HUES6 (cell line): ENCODE measurements around the gene KCND2.

ENCODE experiments used
- H3K27ac ChIP-seq: 2 replicates; pipeline ENCODE4 v1.7.0; 2013; ENCODE audit warnings: low read depth, mild to moderate bottlenecking, low read length, inconsistent platforms
- H3K27me3 ChIP-seq: 2 replicates; pipeline ENCODE4 v1.6.1; 2013; ENCODE audit warnings: low read length; ENCODE audit not compliant: control insufficient read depth, insufficient read depth
- H3K36me3 ChIP-seq: 2 replicates; pipeline ENCODE4 v1.6.1; 2013; ENCODE audit warnings: low read length; ENCODE audit not compliant: control insufficient read depth, insufficient read depth
- H3K4me1 ChIP-seq: 2 replicates; pipeline ENCODE4 v1.6.1; 2013; ENCODE audit warnings: low read length; ENCODE audit not compliant: control insufficient read depth, insufficient read depth
- H3K4me3 ChIP-seq: 2 replicates; pipeline ENCODE4 v1.5.1; 2013; ENCODE audit warnings: low read depth, low read length
- H3K9ac ChIP-seq: one replicate; pipeline ENCODE4 v1.6.1; 2013; ENCODE audit warnings: mild to moderate bottlenecking, low read length
- H3K9me3 ChIP-seq: 2 replicates; pipeline ENCODE4 v1.6.1; 2013; ENCODE audit warnings: low read depth, low read length; ENCODE audit not compliant: control insufficient read depth, insufficient read depth

The KCND2 gene

GRCh38 chr7:120272261-120272660, 714 bp upstream of the KCND2 start:
- Histone ChIP-seq H3K27me3 (peaks cover 27% of the 10 kb centered on the region), H3K36me3 (no peaks in the 10 kb centered on the region), H3K4me1 (0 out of 2 replicates have a peak, but pooled peaks cover 5% of the 10 kb centered on the region), H3K9ac (no peak overlapping the region), H3K27ac (no peak overlapping the region), H3K9me3 (no peaks in the 10 kb centered on the region), H3K4me3 (peak overlapping the region; percentile 66)

- Histone ChIP-seq H3K4me3 (peak overlapping the region; percentile 66), H3K9ac (peak overlapping the region; percentile 39), H3K4me1 (0 out of 2 replicates have a peak, but pooled peaks cover 5% of the 10 kb centered on the region), H3K9me3 (no peaks in the 10 kb centered on the region), H3K36me3 (no peaks in the 10 kb centered on the region), H3K27ac (no peak overlapping the region), H3K27me3 (peaks cover 27% of the 10 kb centered on the region)
Measured at GRCh38 chr7:120273476-120273975, 551 bp downstream of the KCND2 start.

- no peaks in the 10 kb centered on the region for H3K9me3 ChIP-seq
- H3K27me3 ChIP-seq = peaks cover 27% of the 10 kb centered on the region
- no peak overlapping the region for H3K27ac ChIP-seq
- H3K4me3 ChIP-seq = peak overlapping the region; percentile 66
- no peaks in the 10 kb centered on the region for H3K36me3 ChIP-seq
- no peak overlapping the region for H3K9ac ChIP-seq
- H3K4me1 ChIP-seq = 0 out of 2 replicates have a peak, but pooled peaks cover 5% of the 10 kb centered on the region
Measured at GRCh38 chr7:120274482-120274881, 1.5 kb downstream of the KCND2 start.

GRCh38 chr7:120274899-120275298, 1.9 kb downstream of the KCND2 start:
- no peak overlapping the region for H3K9ac ChIP-seq
- peaks cover 27% of the 10 kb centered on the region for H3K27me3 ChIP-seq
- peak overlapping the region; percentile 66; the same call in 1 of the 2 replicates for H3K4me3 ChIP-seq
- H3K36me3 ChIP-seq = no peaks in the 10 kb centered on the region
- no peak overlapping the region for H3K27ac ChIP-seq
- 0 out of 2 replicates have a peak, but pooled peaks cover 5% of the 10 kb centered on the region for H3K4me1 ChIP-seq
- no peaks in the 10 kb centered on the region for H3K9me3 ChIP-seq

- Histone ChIP-seq H3K9me3 (no peaks in the 10 kb centered on the region), H3K4me1 (no peaks in the 10 kb centered on the region), H3K27ac (no peak overlapping the region), H3K27me3 (peaks cover 27% of the 10 kb centered on the region), H3K4me3 (no peak overlapping the region; the same call in 1 of the 2 replicates), H3K9ac (no peak overlapping the region), H3K36me3 (no peaks in the 10 kb centered on the region)
Measured at GRCh38 chr7:120276720-120277119, 3.7 kb downstream of the KCND2 start.

GRCh38 chr7:120278773-120279172, 5.8 kb downstream of the KCND2 start:
- no peak overlapping the region for H3K4me3 ChIP-seq
- no peaks in the 10 kb centered on the region for H3K36me3 ChIP-seq
- no peak overlapping the region for H3K9ac ChIP-seq
- H3K4me1 ChIP-seq = no peaks in the 10 kb centered on the region
- H3K27me3 ChIP-seq = peaks cover 15% of the 10 kb centered on the region
- no peak overlapping the region for H3K27ac ChIP-seq
- H3K9me3 ChIP-seq = no peaks in the 10 kb centered on the region

- Histone ChIP-seq H3K4me3 (no peak overlapping the region), H3K4me1 (no peaks in the 10 kb centered on the region), H3K36me3 (no peaks in the 10 kb centered on the region), H3K9ac (no peak overlapping the region), H3K27me3 (no peaks in the 10 kb centered on the region), H3K9me3 (no peaks in the 10 kb centered on the region), H3K27ac (no peak overlapping the region)
Measured at GRCh38 chr7:120280743-120281142, 7.8 kb downstream of the KCND2 start.

- Histone ChIP-seq H3K4me3 (no peak overlapping the region), H3K36me3 (no peaks in the 10 kb centered on the region), H3K27ac (no peak overlapping the region), H3K9me3 (no peaks in the 10 kb centered on the region), H3K27me3 (no peaks in the 10 kb centered on the region), H3K4me1 (no peaks in the 10 kb centered on the region), H3K9ac (no peak overlapping the region)
Measured at GRCh38 chr7:120293027-120293426, 20.1 kb downstream of the KCND2 start.

GRCh38 chr7:120302190-120302589, 29.2 kb downstream of the KCND2 start:
- no peak overlapping the region for H3K9ac ChIP-seq
- peaks cover 9% of the 10 kb centered on the region; the same call in 1 of the 2 replicates for H3K4me1 ChIP-seq
- no peaks in the 10 kb centered on the region for H3K27me3 ChIP-seq
- no peaks in the 10 kb centered on the region for H3K36me3 ChIP-seq
- H3K9me3 ChIP-seq = no peaks in the 10 kb centered on the region
- H3K27ac ChIP-seq = no peak overlapping the region
- H3K4me3 ChIP-seq = no peak overlapping the region

- Histone ChIP-seq H3K9ac (no peak overlapping the region), H3K4me1 (peaks cover 9% of the 10 kb centered on the region; the same call in 1 of the 2 replicates), H3K27me3 (no peaks in the 10 kb centered on the region), H3K4me3 (no peak overlapping the region), H3K27ac (no peak overlapping the region), H3K36me3 (no peaks in the 10 kb centered on the region), H3K9me3 (no peaks in the 10 kb centered on the region)
Measured at GRCh38 chr7:120303105-120303504, 30.1 kb downstream of the KCND2 start.

GRCh38 chr7:120304674-120305073, 31.7 kb downstream of the KCND2 start:
- H3K4me1 ChIP-seq = peaks cover 9% of the 10 kb centered on the region; the same call in 1 of the 2 replicates
- H3K4me3 ChIP-seq = no peak overlapping the region
- H3K27me3 ChIP-seq = no peaks in the 10 kb centered on the region
- H3K9ac ChIP-seq = no peak overlapping the region
- H3K36me3 ChIP-seq = no peaks in the 10 kb centered on the region
- H3K9me3 ChIP-seq = no peaks in the 10 kb centered on the region
- no peak overlapping the region for H3K27ac ChIP-seq
